GM12892 (cell line): ENCODE data around the gene SMURF2.

Experiments
- DNase-seq: peaks from one replicate; pipeline ENCODE4 v3.0.0; 2011; ENCODE audit not compliant: insufficient read length
- FAIRE-seq: peaks from 2 replicates; lab custom pipeline; 2011; peaks lifted over from hg19 to GRCh38; lab: Jason Lieb, UNC
- POLR2A ChIP-seq: IDR thresholded peaks from 2 replicates; pipeline ENCODE4 v1.6.1; 2011; ENCODE audit warnings: low read depth, low read length, control low read depth
- POLR2AphosphoS5 ChIP-seq: IDR thresholded peaks from 2 replicates; pipeline ENCODE4 v1.6.1; 2011; ENCODE audit warnings: low read depth, low read length, control low read depth
- TAF1 ChIP-seq: IDR thresholded peaks from 2 replicates; pipeline ENCODE4 v1.6.1; 2011; ENCODE audit warnings: low read depth, mild to moderate bottlenecking, control low read depth, low read length, borderline replicate concordance

SMURF2 gene

GRCh38 chr17:64639516-64639915, 22.6 kb downstream of the SMURF2 start:
- DNase-seq (no peak), FAIRE-seq (no peak)
- TF ChIP-seq POLR2A (no peak), TAF1 (no peak), POLR2AphosphoS5 (no peak)

GRCh38 chr17:64638552-64639203, 23.4 kb downstream of the SMURF2 start:
- no peak for TF ChIP-seq POLR2A
- TF ChIP-seq POLR2AphosphoS5: no peak
- no peak for TF ChIP-seq TAF1
- no peak for FAIRE-seq
- DNase-seq: no peak

- no peak for DNase-seq
- peak; percentile 83 for FAIRE-seq
- TF ChIP-seq POLR2A (no peak), TAF1 (no peak), POLR2AphosphoS5 (no peak)
Measured at GRCh38 chr17:64635647-64636305, 26.3 kb downstream of the SMURF2 start.

GRCh38 chr17:64634218-64634617, 27.9 kb downstream of the SMURF2 start:
- FAIRE-seq (no peak), DNase-seq (no peak)

GRCh38 chr17:64632606-64633005, 29.5 kb downstream of the SMURF2 start:
- DNase-seq (no peak), FAIRE-seq (no peak)
- TF ChIP-seq TAF1 (no peak), POLR2A (no peak), POLR2AphosphoS5 (no peak)

More at GRCh38 chr17:64634218-64634617, 27.9 kb downstream of the SMURF2 start:
- TF ChIP-seq POLR2AphosphoS5: no peak
- TF ChIP-seq TAF1: no peak
- no peak for TF ChIP-seq POLR2A

GRCh38 chr17:64632194-64632593, 29.9 kb downstream of the SMURF2 start:
- DNase-seq: no peak
- no peak for FAIRE-seq
- TF ChIP-seq POLR2A (no peak), POLR2AphosphoS5 (no peak), TAF1 (no peak)

- FAIRE-seq: no peak
- no peak for TF ChIP-seq POLR2A
- no peak for TF ChIP-seq POLR2AphosphoS5
- TF ChIP-seq TAF1: no peak
- no peak for DNase-seq
Measured at GRCh38 chr17:64630309-64631223, 31.5 kb downstream of the SMURF2 start.

GRCh38 chr17:64628641-64629040, 33.5 kb downstream of the SMURF2 start:
- no peak for TF ChIP-seq POLR2AphosphoS5
- FAIRE-seq: peak; percentile 54
- no peak for DNase-seq

GRCh38 chr17:64627797-64628196, 34.3 kb downstream of the SMURF2 start:
- TF ChIP-seq TAF1 (no peak), POLR2AphosphoS5 (no peak), POLR2A (no peak)
- FAIRE-seq (no peak), DNase-seq (no peak)

- TF ChIP-seq POLR2AphosphoS5 (no peak), TAF1 (no peak), POLR2A (no peak)
- FAIRE-seq (no peak), DNase-seq (no peak)
Measured at GRCh38 chr17:64626827-64627226, 35.3 kb downstream of the SMURF2 start.

- no peak for TF ChIP-seq POLR2A
- FAIRE-seq (no peak), DNase-seq (no peak)
Measured at GRCh38 chr17:64625541-64625940, 36.6 kb downstream of the SMURF2 start.
